GM23248 (cell line): ENCODE results near the gene HOMEZ.

Experiments used
- EZH2 ChIP-seq: fragments of 200-600 bp; sonication (generic); IDR thresholded peaks from 2 replicates; pipeline ENCODE4 v1.6.1; 2018; ENCODE audit warnings: antibody characterized with exemption, mild to moderate bottlenecking; ENCODE audit not compliant: insufficient read depth, poor library complexity, severe bottlenecking
- EZH2phosphoT487 ChIP-seq: fragments of 200-600 bp; sonication (generic); IDR thresholded peaks from 2 replicates; pipeline ENCODE4 v1.6.1; 2018; ENCODE audit warnings: antibody characterized with exemption, moderate library complexity, mild to moderate bottlenecking, low read depth; ENCODE audit not compliant: insufficient read depth

DNA sequence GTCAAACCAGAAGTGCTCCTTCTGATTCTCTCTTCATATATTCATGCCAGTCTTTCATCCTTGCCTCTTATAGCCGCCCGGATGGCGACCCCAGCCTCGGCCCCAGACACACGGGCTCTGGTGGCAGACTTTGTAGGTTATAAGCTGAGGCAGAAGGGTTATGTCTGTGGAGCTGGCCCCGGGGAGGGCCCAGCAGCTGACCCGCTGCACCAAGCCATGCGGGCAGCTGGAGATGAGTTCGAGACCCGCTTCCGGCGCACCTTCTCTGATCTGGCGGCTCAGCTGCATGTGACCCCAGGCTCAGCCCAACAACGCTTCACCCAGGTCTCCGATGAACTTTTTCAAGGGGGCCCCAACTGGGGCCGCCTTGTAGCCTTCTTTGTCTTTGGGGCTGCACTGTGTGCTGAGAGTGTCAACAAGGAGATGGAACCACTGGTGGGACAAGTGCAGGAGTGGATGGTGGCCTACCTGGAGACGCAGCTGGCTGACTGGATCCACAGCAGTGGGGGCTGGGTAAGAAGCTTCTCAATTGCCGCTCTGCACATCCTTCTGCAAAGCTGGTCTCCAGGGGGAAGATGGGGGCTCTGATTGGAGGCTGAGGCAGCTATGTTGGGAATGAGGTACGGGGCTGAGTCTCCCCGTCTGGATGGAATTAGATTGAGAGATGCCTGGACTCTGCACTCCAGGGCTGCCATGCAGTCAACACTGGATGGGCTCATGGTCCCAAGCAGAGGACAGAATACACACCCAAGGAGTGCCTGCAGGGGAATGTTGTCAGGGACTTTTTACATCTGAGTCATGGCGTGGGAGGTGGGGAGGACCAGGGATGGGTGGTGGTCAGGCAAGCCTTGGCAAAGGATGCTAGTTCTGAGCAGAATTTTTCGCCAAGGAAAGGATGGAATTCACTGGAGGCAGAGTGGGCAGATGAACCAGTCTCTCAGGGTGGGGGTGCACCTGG, 22.0 kb upstream of the HOMEZ start:
- TF ChIP-seq EZH2phosphoT487 (no peak), EZH2 (no peak)
